Measurements from ENCODE around the gene VBP1. TPM values are rescaled to one million over a fixed set of nuclear protein-coding genes. Genes with fewer than 3 reads are reported as not detected.

The VBP1 gene
- total RNA-seq, 1 experiment from 2014 or later = 83.5 TPM

- no peak overlapping the region for H4K8ac ChIP-seq (replicated peaks; ENCODE audit: insufficient read length, low read depth, low read length)
- H2BK120ac ChIP-seq (ENCODE audit: low read depth, low read length, poor library complexity, severe bottlenecking) = no peak overlapping the region
- H2BK20ac ChIP-seq (ENCODE audit: low read depth, low read length, poor library complexity, severe bottlenecking) = no peak overlapping the region
- no peak overlapping the region for H3K56ac ChIP-seq (ENCODE audit: insufficient read length, low read depth, low read length)
- no peak overlapping the region for H4K91ac ChIP-seq (ENCODE audit: insufficient read length, low read depth, low read length)
- H3K18ac ChIP-seq (ENCODE audit: insufficient read length, low read depth, low read length) = no peak overlapping the region
- peaks cover 4 to 9% of the 10 kb centered on the region in 2 experiments; a peak in 3 of 4 replicates for H3K4me1 Mint-ChIP-seq
- H3K9ac ChIP-seq (ENCODE audit: extremely low read depth, insufficient read length, low read length) = no peak overlapping the region
- H3K23ac ChIP-seq (ENCODE audit: insufficient read length, low read depth, low read length) = no peak overlapping the region
- no peak overlapping the region for H3K27ac ChIP-seq (ENCODE audit: insufficient read length, low read depth, low read length)
- no peak overlapping the region for H3T11ph ChIP-seq (ENCODE audit: low read length)
- H4K5ac ChIP-seq (ENCODE audit: insufficient read length, low read depth, low read length) = no peak overlapping the region
- no CpG with 5 or more reads among the region's 5 CpGs for WGBS (ENCODE audit: extremely low coverage, insufficient read length, low lambda C conversion rate)
- peak overlapping the region; percentile 86 to 91 for H3K4me3 Mint-ChIP-seq
- H3K27me3 ChIP-seq (ENCODE audit: insufficient read depth, low read length) = no peaks in the 10 kb centered on the region
- no peak overlapping the region for H2BK5ac ChIP-seq (ENCODE audit: insufficient read length, low read length)
- no peak overlapping the region for H2BK15ac ChIP-seq (ENCODE audit: low read depth, low read length)
- H3K79me2 ChIP-seq (ENCODE audit: insufficient read depth, low read length) = no peaks in the 10 kb centered on the region
- peaks cover 0 to 5% (median 4%) of the 10 kb centered on the region in 3 experiments; a peak in 3 of 7 replicates for H3K36me3 Mint-ChIP-seq (ENCODE audit: insufficient read depth in 1 of 3, low read depth in 3 of 3)
- H2AK5ac ChIP-seq (ENCODE audit: insufficient read length, low read length) = no peak overlapping the region
- no peak overlapping the region for H3K27ac Mint-ChIP-seq
- H3K4me1 ChIP-seq (ENCODE audit: insufficient read depth, low read length) = no peaks in the 10 kb centered on the region
- H4K20me1 ChIP-seq (ENCODE audit: control insufficient read depth, insufficient read depth, insufficient read length) = no peaks in the 10 kb centered on the region
- no peaks in the 10 kb centered on the region for H3K23me2 ChIP-seq (ENCODE audit: insufficient read length, low read depth, low read length, poor library complexity, severe bottlenecking)
- no peak overlapping the region for H2BK12ac ChIP-seq (ENCODE audit: insufficient read length, low read depth, low read length)
- H3K4ac ChIP-seq (ENCODE audit: low read depth, low read length) = no peak overlapping the region
- H3K4me2 ChIP-seq (ENCODE audit: insufficient read depth, insufficient read length, low read length) = peak overlapping the region; percentile 34
- peaks cover 23% of the 10 kb centered on the region for H3K9me3 ChIP-seq (ENCODE audit: control insufficient read depth, low read depth, low read length)
- no peak overlapping the region for H2AFZ ChIP-seq (ENCODE audit: low read length)
- H3K9me3 Mint-ChIP-seq = peaks cover 54 to 63% of the 10 kb centered on the region in 2 experiments
- DNase-seq = no peak
- no peaks in the 10 kb centered on the region for H3K79me1 ChIP-seq (ENCODE audit: insufficient read depth, low read depth, low read length, poor library complexity, severe bottlenecking)
- H3K27me3 Mint-ChIP-seq (ENCODE audit: low read depth) = no peaks in the 10 kb centered on the region
- no peak overlapping the region for H3K14ac ChIP-seq (ENCODE audit: insufficient read depth, low read length)
- no peak for TF ChIP-seq CTCF (conservative IDR thresholded peaks at IDR 0.05)
Observed at GRCh38 chrX:155262970-155263754, 46.9 kb downstream of the VBP1 start.
